ENCODE measurements around the gene CPT1A. TPM values are rescaled to one million over a fixed set of nuclear protein-coding genes. Genes with fewer than 3 reads are reported as not detected.

Gene CPT1A
- total RNA-seq, 1 donor from 2014 or later = 76.3 TPM

GRCh38 chr11:68709062-68709461, 132.7 kb downstream of the CPT1A start:
- Histone ChIP-seq H3K4me1 (no peaks in the 10 kb centered on the region), H3K4me3 (no peak overlapping the region), H3K27me3 (no peaks in the 10 kb centered on the region), H3K36me3 (no peaks in the 10 kb centered on the region), H3K27ac (no peak overlapping the region), H3K9me3 (no peaks in the 10 kb centered on the region)
- no peak for TF ChIP-seq CTCF (IDR thresholded peaks at IDR 0.05)
- intact Hi-C loops (cut with DNase I) = no loop called here
- DNase-seq (ENCODE audit: low spot score in 2 of 2) = no peak

GRCh38 chr11:68707527-68707926, 134.2 kb downstream of the CPT1A start:
- H3K27ac ChIP-seq = no peak overlapping the region
- DNase-seq (ENCODE audit: low spot score in 2 of 2) = no peak
- intact Hi-C loops (cut with DNase I) = no loop called here
- no peak overlapping the region for H3K4me3 ChIP-seq
- H3K36me3 ChIP-seq = no peaks in the 10 kb centered on the region
- no peaks in the 10 kb centered on the region for H3K9me3 ChIP-seq
- no peak for TF ChIP-seq CTCF (IDR thresholded peaks at IDR 0.05)
- H3K4me1 ChIP-seq = no peaks in the 10 kb centered on the region
- no peaks in the 10 kb centered on the region for H3K27me3 ChIP-seq

- intact Hi-C loops (cut with DNase I) = no loop called here
- Histone ChIP-seq H3K4me1 (no peaks in the 10 kb centered on the region), H3K9me3 (no peaks in the 10 kb centered on the region), H3K36me3 (no peaks in the 10 kb centered on the region), H3K4me3 (no peak overlapping the region), H3K27ac (no peak overlapping the region), H3K27me3 (no peaks in the 10 kb centered on the region)
- DNase-seq (ENCODE audit: low spot score in 2 of 2) = no peak
- TF ChIP-seq CTCF (IDR thresholded peaks at IDR 0.05) = no peak
Observed at GRCh38 chr11:68704887-68705286, 136.8 kb downstream of the CPT1A start.

Other genes starting within 250 kb of the CPT1A start
- not detected for gene GAL, start 157.4 kb downstream of the CPT1A start, total RNA-seq
- not detected for gene TESMIN, start 90.4 kb downstream of the CPT1A start, total RNA-seq
- gene MRPL21, start 61.9 kb upstream of the CPT1A start, total RNA-seq = 14.2 TPM
- gene IGHMBP2, start 62.0 kb upstream of the CPT1A start, total RNA-seq = 52.0 TPM
- not detected for gene MRGPRD, start 139.1 kb upstream of the CPT1A start, total RNA-seq
- gene MRGPRF, start 171.3 kb upstream of the CPT1A start, total RNA-seq = 209 TPM
- 24.9 TPM for gene TPCN2, start 207.0 kb upstream of the CPT1A start, total RNA-seq

Measured in ascending aorta (tissue), 2 donors.